HFFc6 (cell line): Measurements from ENCODE around the gene IGFL4. TPM values are rescaled to one million over a fixed set of nuclear protein-coding genes. Genes with fewer than 3 reads are reported as not detected.

ENCODE experiments used
- DNase-seq: peaks from one replicate; pipeline ENCODE4 v3.0.0-alpha.2; 2018
- H3K27ac Mint-ChIP-seq: 2 replicates; pipeline ENCODE4 v1.8.0; 2020; ENCODE audit warnings: mild to moderate bottlenecking, mixed read lengths
- H3K27me3 Mint-ChIP-seq: 2 replicates; pipeline ENCODE4 v1.8.0; 2021; ENCODE audit warnings: mild to moderate bottlenecking, moderate library complexity, mixed read lengths; ENCODE audit not compliant: insufficient read depth
- H3K36me3 Mint-ChIP-seq: 2 replicates; pipeline ENCODE4 v1.8.0; 2021; ENCODE audit warnings: low read depth, mixed read lengths
- H3K4me1 Mint-ChIP-seq: 2 replicates; pipeline ENCODE4 v1.8.0; 2020; ENCODE audit warnings: low read depth, mixed read lengths
- H3K4me3 Mint-ChIP-seq: 2 replicates; pipeline ENCODE4 v1.8.0; 2020; ENCODE audit warnings: mild to moderate bottlenecking, moderate library complexity, mixed read lengths
- H3K9me3 Mint-ChIP-seq: 2 replicates; pipeline ENCODE4 v1.8.0; 2020; ENCODE audit warnings: mild to moderate bottlenecking, mixed read lengths
- CTCF ChIP-seq: fragments of 200-600 bp; sonication (generic); IDR thresholded peaks from 2 replicates; pipeline ENCODE4 v1.5.0; 2021; ENCODE audit warnings: antibody characterized with exemption, mild to moderate bottlenecking
- total RNA-seq, 6 experiments: library from RNA; stranded (reverse); fragmentation: NEBNext Ultra II Directional; extraction: Animal tissue kit (Norgen Biotek cat#: 25700); gene quantifications; 2 replicates in 1 of 6; 3 replicates in 5 of 6; pipeline ENCODE4 v1.2.3, GENCODE V29; 2021

The IGFL4 gene
- total RNA-seq, 6 experiments from 2014 or later, result not detected

- no peak for DNase-seq
- Mint-ChIP-seq H3K27ac (no peak overlapping the region), H3K27me3 (peaks cover 10% of the 10 kb centered on the region; the same call in 1 of the 2 replicates), H3K4me3 (peak overlapping the region; percentile 90), H3K9me3 (no peaks in the 10 kb centered on the region), H3K36me3 (peaks cover 4% of the 10 kb centered on the region; the same call in 1 of the 2 replicates), H3K4me1 (peaks cover 19% of the 10 kb centered on the region)
- no peak for TF ChIP-seq CTCF
Measured at GRCh38 chr19:46015687-46016425, 24.9 kb downstream of the IGFL4 start.

- no peaks in the 10 kb centered on the region for H3K9me3 Mint-ChIP-seq
- no peak overlapping the region for H3K27ac Mint-ChIP-seq
- H3K27me3 Mint-ChIP-seq, result peaks cover 5% of the 10 kb centered on the region; the same call in 1 of the 2 replicates
- no peak for TF ChIP-seq CTCF
- peak overlapping the region; percentile 49; the same call in 1 of the 2 replicates for H3K4me3 Mint-ChIP-seq
- H3K36me3 Mint-ChIP-seq, result peaks cover 4% of the 10 kb centered on the region; the same call in 1 of the 2 replicates
- H3K4me1 Mint-ChIP-seq, result peaks cover 15% of the 10 kb centered on the region
- no peak for DNase-seq
Measured at GRCh38 chr19:46014941-46015686, 25.7 kb downstream of the IGFL4 start.

GRCh38 chr19:46014534-46014933 lies 26.3 kb downstream of the IGFL4 start:
- no peak for DNase-seq
- Mint-ChIP-seq H3K9me3 (no peaks in the 10 kb centered on the region), H3K4me1 (peaks cover 11% of the 10 kb centered on the region), H3K27me3 (peaks cover 4% of the 10 kb centered on the region; the same call in 1 of the 2 replicates), H3K27ac (no peak overlapping the region), H3K36me3 (peaks cover 4% of the 10 kb centered on the region; the same call in 1 of the 2 replicates), H3K4me3 (no peak overlapping the region)
- TF ChIP-seq CTCF, result no peak

GRCh38 chr19:46009530-46010510 lies 31.0 kb downstream of the IGFL4 start:
- Mint-ChIP-seq H3K9me3 (no peaks in the 10 kb centered on the region), H3K36me3 (peaks cover 9% of the 10 kb centered on the region; the same call in 1 of the 2 replicates), H3K4me3 (no peak overlapping the region), H3K27ac (no peak overlapping the region), H3K4me1 (no peaks in the 10 kb centered on the region), H3K27me3 (no peaks in the 10 kb centered on the region; the same call in 1 of the 2 replicates)
- peak; percentile 61 for DNase-seq
- TF ChIP-seq CTCF, result peak; percentile 94

GRCh38 chr19:46006411-46006810 lies 34.4 kb downstream of the IGFL4 start:
- H3K9me3 Mint-ChIP-seq, result no peaks in the 10 kb centered on the region
- H3K27me3 Mint-ChIP-seq, result no peaks in the 10 kb centered on the region; the same call in 1 of the 2 replicates
- TF ChIP-seq CTCF, result no peak
- no peak for DNase-seq
- H3K4me3 Mint-ChIP-seq, result no peak overlapping the region
- peaks cover 5% of the 10 kb centered on the region; the same call in 1 of the 2 replicates for H3K36me3 Mint-ChIP-seq
- H3K27ac Mint-ChIP-seq, result no peak overlapping the region
- H3K4me1 Mint-ChIP-seq, result no peaks in the 10 kb centered on the region
